ENCODE results near the gene CNNM2.

DNA sequence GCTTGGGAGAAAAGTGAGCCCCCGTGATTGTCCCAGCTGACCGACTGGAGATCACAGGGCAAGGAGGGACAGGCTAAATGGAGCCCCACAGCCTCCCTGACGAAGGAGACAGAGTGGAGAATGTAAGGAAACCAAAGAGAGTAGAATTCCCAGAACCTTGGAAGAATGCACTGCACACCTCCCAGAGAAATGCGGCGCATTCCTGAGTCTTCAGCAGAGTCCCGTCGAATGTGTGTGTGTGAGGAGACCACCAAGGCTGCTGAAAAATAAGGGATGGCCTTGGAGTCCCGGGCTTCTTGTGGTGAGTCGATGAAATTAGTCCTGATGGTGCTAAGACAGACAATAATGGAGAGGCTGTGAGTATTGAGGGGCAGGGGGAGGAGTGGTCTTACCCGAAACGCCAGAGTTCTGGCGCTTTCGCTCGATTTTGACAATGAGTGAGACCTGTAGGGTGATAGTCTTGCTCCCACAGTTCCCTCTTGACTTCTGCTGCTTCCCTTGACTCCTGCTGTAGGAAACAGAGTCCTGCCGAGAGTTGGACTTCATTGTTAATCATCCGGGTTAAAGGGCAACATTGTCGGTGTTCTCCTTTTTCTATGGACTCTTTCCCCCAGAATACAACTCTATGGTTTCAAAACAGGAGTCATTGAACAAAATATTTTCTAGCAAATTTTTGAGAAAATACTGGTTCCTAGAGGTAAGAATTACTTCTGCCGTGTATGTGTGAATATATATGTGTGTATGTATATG, 103.2 kb downstream of the CNNM2 start:
- TF ChIP-seq, protein P1, sequence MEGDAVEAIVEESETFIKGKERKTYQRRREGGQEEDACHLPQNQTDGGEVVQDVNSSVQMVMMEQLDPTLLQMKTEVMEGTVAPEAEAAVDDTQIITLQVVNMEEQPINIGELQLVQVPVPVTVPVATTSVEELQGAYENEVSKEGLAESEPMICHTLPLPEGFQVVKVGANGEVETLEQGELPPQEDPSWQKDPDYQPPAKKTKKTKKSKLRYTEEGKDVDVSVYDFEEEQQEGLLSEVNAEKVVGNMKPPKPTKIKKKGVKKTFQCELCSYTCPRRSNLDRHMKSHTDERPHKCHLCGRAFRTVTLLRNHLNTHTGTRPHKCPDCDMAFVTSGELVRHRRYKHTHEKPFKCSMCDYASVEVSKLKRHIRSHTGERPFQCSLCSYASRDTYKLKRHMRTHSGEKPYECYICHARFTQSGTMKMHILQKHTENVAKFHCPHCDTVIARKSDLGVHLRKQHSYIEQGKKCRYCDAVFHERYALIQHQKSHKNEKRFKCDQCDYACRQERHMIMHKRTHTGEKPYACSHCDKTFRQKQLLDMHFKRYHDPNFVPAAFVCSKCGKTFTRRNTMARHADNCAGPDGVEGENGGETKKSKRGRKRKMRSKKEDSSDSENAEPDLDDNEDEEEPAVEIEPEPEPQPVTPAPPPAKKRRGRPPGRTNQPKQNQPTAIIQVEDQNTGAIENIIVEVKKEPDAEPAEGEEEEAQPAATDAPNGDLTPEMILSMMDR (IDR thresholded peaks at IDR 0.05) = no peak
- TF ChIP-seq POLR2A (IDR thresholded peaks at IDR 0.05) (no peak), POLR2AphosphoS5 (IDR thresholded peaks at IDR 0.05) (no peak)
